ENCODE results near the gene LAMTOR2. TPM values are rescaled to one million over a fixed set of nuclear protein-coding genes. Genes with fewer than 3 reads are reported as not detected.
A peak's percentile ranks its signal among the peaks of the same experiment; 100 is the strongest.

The LAMTOR2 gene
- total and polyA plus RNA-seq, 2 experiments from 2014 or later = 48.5 to 142 TPM

DNA sequence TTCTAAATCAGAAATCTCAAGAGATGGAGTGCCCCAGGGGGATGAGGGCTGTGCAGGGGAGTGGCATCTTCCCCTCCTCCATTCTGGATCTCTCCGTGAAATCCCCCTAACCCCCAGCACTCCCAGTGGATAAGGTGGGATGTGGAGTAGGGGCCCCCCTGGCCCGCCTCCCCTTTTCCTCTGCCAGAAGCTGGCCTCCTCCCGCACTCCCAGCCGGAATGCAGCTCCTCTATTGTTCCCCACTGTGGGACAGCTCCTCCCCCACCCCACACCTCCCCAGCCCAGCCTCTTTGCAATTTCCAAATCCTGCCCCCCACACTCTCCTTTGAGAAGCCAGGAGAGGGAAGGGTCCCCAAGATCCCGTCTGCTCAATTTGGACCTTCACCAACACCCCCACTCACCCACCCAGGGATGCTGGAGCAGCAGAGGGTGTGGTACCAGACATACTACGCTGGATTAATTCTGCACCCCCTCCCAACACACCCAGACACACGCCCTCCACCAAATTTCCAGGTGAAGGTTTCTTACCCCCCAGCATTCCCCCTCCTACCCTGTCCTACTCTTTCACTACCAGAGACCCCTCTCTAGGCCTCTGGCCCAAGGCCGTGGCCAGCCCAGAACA lies 25.8 kb downstream of the LAMTOR2 start:
- H3K27ac ChIP-seq = peak overlapping the region; percentile 93
- TF ChIP-seq EZH2phosphoT487 (IDR thresholded peaks at IDR 0.05; ENCODE audit: low read depth, severe bottlenecking, unreplicated experiment) = no peak
- TF ChIP-seq, protein P1, sequence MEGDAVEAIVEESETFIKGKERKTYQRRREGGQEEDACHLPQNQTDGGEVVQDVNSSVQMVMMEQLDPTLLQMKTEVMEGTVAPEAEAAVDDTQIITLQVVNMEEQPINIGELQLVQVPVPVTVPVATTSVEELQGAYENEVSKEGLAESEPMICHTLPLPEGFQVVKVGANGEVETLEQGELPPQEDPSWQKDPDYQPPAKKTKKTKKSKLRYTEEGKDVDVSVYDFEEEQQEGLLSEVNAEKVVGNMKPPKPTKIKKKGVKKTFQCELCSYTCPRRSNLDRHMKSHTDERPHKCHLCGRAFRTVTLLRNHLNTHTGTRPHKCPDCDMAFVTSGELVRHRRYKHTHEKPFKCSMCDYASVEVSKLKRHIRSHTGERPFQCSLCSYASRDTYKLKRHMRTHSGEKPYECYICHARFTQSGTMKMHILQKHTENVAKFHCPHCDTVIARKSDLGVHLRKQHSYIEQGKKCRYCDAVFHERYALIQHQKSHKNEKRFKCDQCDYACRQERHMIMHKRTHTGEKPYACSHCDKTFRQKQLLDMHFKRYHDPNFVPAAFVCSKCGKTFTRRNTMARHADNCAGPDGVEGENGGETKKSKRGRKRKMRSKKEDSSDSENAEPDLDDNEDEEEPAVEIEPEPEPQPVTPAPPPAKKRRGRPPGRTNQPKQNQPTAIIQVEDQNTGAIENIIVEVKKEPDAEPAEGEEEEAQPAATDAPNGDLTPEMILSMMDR (IDR thresholded peaks at IDR 0.05; ENCODE audit: poor library complexity) = no peak
- no peak for TF ChIP-seq EZH2 (IDR thresholded peaks at IDR 0.05; ENCODE audit: borderline replicate concordance)
- H3K79me2 ChIP-seq = peaks cover 88% of the 10 kb centered on the region
- no peak for DNase-seq (ENCODE audit: low spot score)
- no peaks in the 10 kb centered on the region for H3K9me3 ChIP-seq (ENCODE audit: low read depth)
- no peaks in the 10 kb centered on the region for H3K36me3 ChIP-seq (replicated peaks; ENCODE audit: insufficient read depth, low read depth)
- H4K20me1 ChIP-seq (ENCODE audit: insufficient read depth, poor library complexity, severe bottlenecking) = peaks cover 43% of the 10 kb centered on the region
- H2AFZ ChIP-seq = no peak overlapping the region
- H3K4me1 ChIP-seq (ENCODE audit: insufficient read depth) = peaks cover 40% of the 10 kb centered on the region
- WGBS (ENCODE audit: low lambda C conversion rate, missing lambda C conversion rate) = 16% methylated on average over 8 of the region's 8 CpGs
- H3K27me3 ChIP-seq = no peaks in the 10 kb centered on the region
- no peaks in the 10 kb centered on the region for H3K9me2 ChIP-seq (replicated peaks; ENCODE audit: insufficient read depth)
- peak overlapping the region; percentile 91 for H3K4me3 ChIP-seq
- H3K4me2 ChIP-seq = peak overlapping the region; percentile 88

DNA sequence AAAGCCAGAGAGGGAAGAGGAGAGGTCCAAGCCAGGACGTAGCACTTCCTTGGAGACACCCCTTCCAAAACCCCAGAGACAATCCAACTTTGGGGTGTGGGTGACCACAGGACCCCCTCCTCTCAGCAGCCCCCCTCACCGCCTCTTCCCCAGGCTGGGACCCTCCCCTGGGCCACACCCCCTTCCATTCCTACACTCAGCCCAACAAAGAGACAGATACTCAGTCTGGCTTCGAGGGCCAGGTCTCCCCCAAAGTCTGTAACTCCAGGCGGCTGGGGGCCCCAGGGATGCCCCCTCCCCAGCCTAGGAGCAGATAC lies 26.2 kb downstream of the LAMTOR2 start:
- H3K4me2 ChIP-seq = peak overlapping the region; percentile 88
- peaks cover 38% of the 10 kb centered on the region for H4K20me1 ChIP-seq (ENCODE audit: insufficient read depth, poor library complexity, severe bottlenecking)
- H3K9me3 ChIP-seq (ENCODE audit: low read depth) = no peaks in the 10 kb centered on the region
- TF ChIP-seq EZH2phosphoT487 (IDR thresholded peaks at IDR 0.05; ENCODE audit: low read depth, severe bottlenecking, unreplicated experiment) (no peak), EZH2 (IDR thresholded peaks at IDR 0.05; ENCODE audit: borderline replicate concordance) (no peak)
- TF ChIP-seq, protein P1 (IDR thresholded peaks at IDR 0.05; ENCODE audit: poor library complexity) = no peak
- no peaks in the 10 kb centered on the region for H3K9me2 ChIP-seq (replicated peaks; ENCODE audit: insufficient read depth)
- peak overlapping the region; percentile 33 for H2AFZ ChIP-seq
- H3K36me3 ChIP-seq (replicated peaks; ENCODE audit: insufficient read depth, low read depth) = no peaks in the 10 kb centered on the region
- H3K27me3 ChIP-seq = no peaks in the 10 kb centered on the region
- DNase-seq (ENCODE audit: low spot score) = no peak
- WGBS (ENCODE audit: low lambda C conversion rate, missing lambda C conversion rate) = 0% methylated on average over 1 of the region's 4 CpGs
- H3K79me2 ChIP-seq = peaks cover 88% of the 10 kb centered on the region
- peak overlapping the region; percentile 91 for H3K4me3 ChIP-seq
- peak overlapping the region; percentile 93 for H3K27ac ChIP-seq
- H3K4me1 ChIP-seq (ENCODE audit: insufficient read depth) = peaks cover 42% of the 10 kb centered on the region

GRCh38 chr1:156081180-156081916 lies 26.8 kb downstream of the LAMTOR2 start:
- peak overlapping the region; percentile 88 for H3K4me2 ChIP-seq
- H3K4me1 ChIP-seq (ENCODE audit: insufficient read depth) = peaks cover 42% of the 10 kb centered on the region
- H2AFZ ChIP-seq = peak overlapping the region; percentile 92
- DNase-seq (ENCODE audit: low spot score) = no peak
- H3K27me3 ChIP-seq = no peaks in the 10 kb centered on the region
- 2% methylated on average over 20 of the region's 61 CpGs for WGBS (ENCODE audit: low lambda C conversion rate, missing lambda C conversion rate)
- H3K4me3 ChIP-seq = peak overlapping the region; percentile 91
- H3K79me2 ChIP-seq = peaks cover 86% of the 10 kb centered on the region
- H3K9me2 ChIP-seq (replicated peaks; ENCODE audit: insufficient read depth) = no peaks in the 10 kb centered on the region
- TF ChIP-seq EZH2phosphoT487 (IDR thresholded peaks at IDR 0.05; ENCODE audit: low read depth, severe bottlenecking, unreplicated experiment) = no peak
- TF ChIP-seq, protein P1 (IDR thresholded peaks at IDR 0.05; ENCODE audit: poor library complexity) = no peak
- no peaks in the 10 kb centered on the region for H3K9me3 ChIP-seq (ENCODE audit: low read depth)
- H3K36me3 ChIP-seq (replicated peaks; ENCODE audit: insufficient read depth, low read depth) = no peaks in the 10 kb centered on the region
- peaks cover 33% of the 10 kb centered on the region for H4K20me1 ChIP-seq (ENCODE audit: insufficient read depth, poor library complexity, severe bottlenecking)
- H3K27ac ChIP-seq = peak overlapping the region; percentile 93
